ENCODE data around the gene SCAF11. TPM values are rescaled to one million over a fixed set of nuclear protein-coding genes. Genes with fewer than 3 reads are reported as not detected.

The SCAF11 gene
- total and polyA plus RNA-seq, 2 experiments from 2014 or later = 77.0 to 84.8 TPM

GRCh38 chr12:45918818-45919217 is 71.6 kb downstream of the SCAF11 start:
- H3F3A ChIP-seq (replicated peaks; ENCODE audit: low read depth) = no peaks in the 10 kb centered on the region
- H3K4me1 ChIP-seq (ENCODE audit: insufficient read depth) = no peaks in the 10 kb centered on the region
- H3K27ac Mint-ChIP-seq = no peak overlapping the region
- H3K4me1 Mint-ChIP-seq = no peaks in the 10 kb centered on the region
- DNase-seq (ENCODE audit: low spot score) (no peak), ATAC-seq (no peak)
- no peak overlapping the region for H3K4me3 Mint-ChIP-seq
- no peak for TF ChIP-seq EZH2phosphoT487 (IDR thresholded peaks at IDR 0.05; ENCODE audit: unreplicated experiment)
- no peak for TF ChIP-seq POLR2AphosphoS5 (IDR thresholded peaks at IDR 0.05; ENCODE audit: low read depth)
- TF ChIP-seq REST (IDR thresholded peaks at IDR 0.05; ENCODE audit: unreplicated experiment) = no peak
- no peak for TF ChIP-seq ZNF331 (CRISPR knock-in tag; IDR thresholded peaks at IDR 0.05; ENCODE audit: low read depth)
- TF ChIP-seq NANOG (IDR thresholded peaks at IDR 0.05; ENCODE audit: borderline replicate concordance) = no peak
- no peak for TF ChIP-seq ZNF462 (CRISPR knock-in tag; IDR thresholded peaks at IDR 0.05)
- TF ChIP-seq CTCF (conservative IDR thresholded peaks at IDR 0.05; ENCODE audit: low read depth in 2 of 2) = no peak
- TF ChIP-seq ZNF114 (CRISPR knock-in tag; IDR thresholded peaks at IDR 0.05) = no peak
- TF ChIP-seq STAT1 (IDR thresholded peaks at IDR 0.05; ENCODE audit: unreplicated experiment) = no peak
- no peak for TF ChIP-seq CREB1 (CRISPR knock-in tag; IDR thresholded peaks at IDR 0.05; ENCODE audit: low read depth)
- no peak for TF ChIP-seq ETS1 (IDR thresholded peaks at IDR 0.05)
- no peak for TF ChIP-seq JUNB (IDR thresholded peaks at IDR 0.05; ENCODE audit: unreplicated experiment)
- no peak for TF ChIP-seq EZH2 (IDR thresholded peaks at IDR 0.05; ENCODE audit: low read depth, unreplicated experiment)
- no peaks in the 10 kb centered on the region for H3K79me2 ChIP-seq (replicated peaks; ENCODE audit: insufficient read depth)
- H3K36me3 Mint-ChIP-seq (ENCODE audit: low read depth) = peaks cover 22% of the 10 kb centered on the region; the same call in 2 of the 3 replicates
- H3K27me3 Mint-ChIP-seq (ENCODE audit: insufficient read depth, low read depth, poor library complexity) = peaks cover 6% of the 10 kb centered on the region
- no peaks in the 10 kb centered on the region for H3K9me2 ChIP-seq (ENCODE audit: insufficient read depth)
- 0 out of 2 replicates have a peak, but pooled peaks cover 13% of the 10 kb centered on the region for H3K36me3 ChIP-seq (ENCODE audit: insufficient read depth)
- H3K9me3 Mint-ChIP-seq = no peaks in the 10 kb centered on the region
- H3K27ac ChIP-seq (ENCODE audit: low read depth) = no peak overlapping the region
- no peaks in the 10 kb centered on the region for H4K20me1 ChIP-seq (replicated peaks; ENCODE audit: insufficient read depth)
- no peak overlapping the region for H2AFZ ChIP-seq
- H3K4me2 ChIP-seq = no peak overlapping the region
- H3K4me3 ChIP-seq = no peak overlapping the region
- no peaks in the 10 kb centered on the region for H3K27me3 ChIP-seq (ENCODE audit: insufficient read depth)
